Type B pancreatic cell (in vitro differentiated cells): ENCODE data around the gene SYT15. TPM values are rescaled to one million over a fixed set of nuclear protein-coding genes. Genes with fewer than 3 reads are reported as not detected.
A peak's percentile ranks its signal among the peaks of the same experiment; 100 is the strongest.

Experiments used
- DNase-seq: peaks from one replicate; pipeline ENCODE4 v3.0.0; 2021; ENCODE audit warnings: mixed read lengths; ENCODE audit not compliant: unreplicated experiment; ENCODE audit errors: extremely low spot score
- H3K27ac Mint-ChIP-seq: 2 replicates; pipeline ENCODE4 v1.8.0; 2021; ENCODE audit warnings: mild to moderate bottlenecking, mixed read lengths
- H3K27me3 Mint-ChIP-seq: 2 replicates; pipeline ENCODE4 v1.8.0; 2021; ENCODE audit warnings: mixed read lengths
- H3K36me3 Mint-ChIP-seq: 2 replicates; pipeline ENCODE4 v1.8.0; 2021; ENCODE audit warnings: mixed read lengths
- H3K4me1 Mint-ChIP-seq: one replicate; pipeline ENCODE4 v1.8.0; 2021; ENCODE audit warnings: mixed read lengths; ENCODE audit not compliant: unreplicated experiment
- H3K4me3 Mint-ChIP-seq: 2 replicates; pipeline ENCODE4 v1.8.0; 2021; ENCODE audit warnings: mild to moderate bottlenecking, mixed read lengths
- H3K9me3 Mint-ChIP-seq: 2 replicates; pipeline ENCODE4 v1.8.0; 2021; ENCODE audit warnings: mixed read lengths
- total RNA-seq: library from RNA; stranded (reverse); gene quantifications from 2 replicates; pipeline ENCODE4 v1.2.1, GENCODE V29; 2021; ENCODE audit warnings: low replicate concordance
- TF ChIP-seq, protein P1 (sequence below): fragments of 200-600 bp; sonication (generic); conservative IDR thresholded peaks from 2 replicates; pipeline ENCODE4 v1.5.0; 2021; ENCODE audit warnings: antibody characterized with exemption, mild to moderate bottlenecking

The SYT15 gene
- total RNA-seq, 1 donor from 2014 or later = 1.3 TPM

- Mint-ChIP-seq H3K4me3 (no peak overlapping the region), H3K27ac (peak overlapping the region; percentile 46), H3K9me3 (no peaks in the 10 kb centered on the region), H3K36me3 (peaks cover 3% of the 10 kb centered on the region), H3K27me3 (peaks cover 32% of the 10 kb centered on the region), H3K4me1 (peaks cover 15% of the 10 kb centered on the region)
- TF ChIP-seq, protein P1, sequence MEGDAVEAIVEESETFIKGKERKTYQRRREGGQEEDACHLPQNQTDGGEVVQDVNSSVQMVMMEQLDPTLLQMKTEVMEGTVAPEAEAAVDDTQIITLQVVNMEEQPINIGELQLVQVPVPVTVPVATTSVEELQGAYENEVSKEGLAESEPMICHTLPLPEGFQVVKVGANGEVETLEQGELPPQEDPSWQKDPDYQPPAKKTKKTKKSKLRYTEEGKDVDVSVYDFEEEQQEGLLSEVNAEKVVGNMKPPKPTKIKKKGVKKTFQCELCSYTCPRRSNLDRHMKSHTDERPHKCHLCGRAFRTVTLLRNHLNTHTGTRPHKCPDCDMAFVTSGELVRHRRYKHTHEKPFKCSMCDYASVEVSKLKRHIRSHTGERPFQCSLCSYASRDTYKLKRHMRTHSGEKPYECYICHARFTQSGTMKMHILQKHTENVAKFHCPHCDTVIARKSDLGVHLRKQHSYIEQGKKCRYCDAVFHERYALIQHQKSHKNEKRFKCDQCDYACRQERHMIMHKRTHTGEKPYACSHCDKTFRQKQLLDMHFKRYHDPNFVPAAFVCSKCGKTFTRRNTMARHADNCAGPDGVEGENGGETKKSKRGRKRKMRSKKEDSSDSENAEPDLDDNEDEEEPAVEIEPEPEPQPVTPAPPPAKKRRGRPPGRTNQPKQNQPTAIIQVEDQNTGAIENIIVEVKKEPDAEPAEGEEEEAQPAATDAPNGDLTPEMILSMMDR = no peak
- DNase-seq = peak; percentile 65
Measured at GRCh38 chr10:46543466-46544377, 35.2 kb upstream of the SYT15 start.

DNA sequence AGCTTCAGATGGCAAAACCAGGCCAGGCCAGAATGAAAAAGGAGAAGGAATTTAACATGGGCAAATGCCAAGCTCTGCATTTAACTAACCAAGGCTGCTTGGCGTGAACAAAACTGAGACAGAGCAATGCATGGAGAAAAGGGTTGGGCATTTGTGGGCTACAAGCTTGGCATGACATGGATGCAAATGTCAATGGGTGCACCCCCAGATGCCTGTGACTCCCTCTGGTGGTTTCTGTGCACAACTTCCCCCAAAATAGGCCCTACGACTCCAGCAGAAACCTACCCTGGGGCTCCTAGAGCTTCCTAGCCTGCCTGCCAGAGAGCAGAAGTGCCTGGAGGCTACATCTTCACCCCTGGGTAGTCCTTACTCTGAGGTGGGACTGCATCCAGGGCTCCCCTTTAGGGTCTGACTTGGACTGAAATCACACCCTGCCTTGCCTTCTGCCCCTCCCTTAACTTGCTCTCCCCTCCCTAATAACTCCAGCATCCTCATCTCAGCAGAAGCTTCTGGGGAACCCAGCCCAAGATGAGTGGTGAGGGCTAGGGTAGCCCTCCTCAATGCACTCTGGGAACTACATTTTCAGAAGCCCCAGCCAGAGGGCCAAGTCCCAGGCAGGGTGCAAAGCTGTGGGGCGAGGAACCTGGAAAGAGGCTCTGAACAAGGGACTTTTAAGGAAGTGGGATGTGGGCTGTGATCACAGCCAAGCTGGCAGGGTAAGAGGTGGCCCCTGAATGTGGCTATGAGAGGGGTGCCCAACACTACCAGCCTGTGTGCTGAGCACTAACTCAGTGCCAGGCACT is 33.7 kb upstream of the SYT15 start:
- Mint-ChIP-seq H3K27me3 (peaks cover 25% of the 10 kb centered on the region), H3K4me3 (no peak overlapping the region), H3K9me3 (no peaks in the 10 kb centered on the region), H3K4me1 (peaks cover 10% of the 10 kb centered on the region), H3K27ac (peak overlapping the region; percentile 46), H3K36me3 (peaks cover 3% of the 10 kb centered on the region)
- peak; percentile 66 for DNase-seq
- TF ChIP-seq, protein P1 = peak; percentile 44

DNA sequence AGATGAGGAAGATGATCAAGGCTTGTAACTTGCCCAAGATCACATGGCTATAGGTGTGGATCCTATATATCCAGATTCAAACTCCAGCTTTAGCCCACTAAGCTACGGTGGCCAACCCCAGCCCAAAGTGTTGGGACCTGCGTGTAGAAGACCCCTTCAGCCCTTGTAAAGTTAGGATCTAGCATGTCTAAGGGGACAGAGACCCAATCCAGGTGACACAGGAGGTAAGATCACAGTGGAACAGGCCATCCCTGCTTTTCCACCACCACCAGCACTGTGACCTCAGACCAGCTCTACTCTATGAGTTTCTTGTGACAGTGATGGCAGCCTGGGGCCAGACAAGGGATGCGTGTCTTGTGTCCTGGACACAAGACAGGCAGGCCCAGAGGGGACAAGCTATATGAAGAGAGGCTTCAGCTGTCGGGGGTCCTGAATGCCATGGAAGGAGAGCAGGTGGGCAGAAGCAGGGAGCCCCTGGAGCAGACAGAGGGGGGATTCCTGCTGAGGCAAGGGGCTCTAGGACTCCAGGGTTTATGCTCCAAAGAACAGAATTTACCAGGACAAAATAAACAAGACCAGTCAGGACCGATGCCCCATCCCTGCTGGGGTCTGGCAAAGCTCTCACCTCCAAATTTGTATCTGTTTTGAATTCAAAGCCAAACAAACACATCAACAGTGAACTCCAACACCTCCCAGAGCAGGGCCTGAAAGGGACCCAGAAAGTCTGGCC is 32.9 kb upstream of the SYT15 start:
- TF ChIP-seq, protein P1 = no peak
- Mint-ChIP-seq H3K4me3 (no peak overlapping the region), H3K36me3 (no peaks in the 10 kb centered on the region), H3K27me3 (peaks cover 19% of the 10 kb centered on the region), H3K27ac (no peak overlapping the region), H3K4me1 (peaks cover 4% of the 10 kb centered on the region), H3K9me3 (no peaks in the 10 kb centered on the region)
- peak; percentile 67 for DNase-seq

DNA sequence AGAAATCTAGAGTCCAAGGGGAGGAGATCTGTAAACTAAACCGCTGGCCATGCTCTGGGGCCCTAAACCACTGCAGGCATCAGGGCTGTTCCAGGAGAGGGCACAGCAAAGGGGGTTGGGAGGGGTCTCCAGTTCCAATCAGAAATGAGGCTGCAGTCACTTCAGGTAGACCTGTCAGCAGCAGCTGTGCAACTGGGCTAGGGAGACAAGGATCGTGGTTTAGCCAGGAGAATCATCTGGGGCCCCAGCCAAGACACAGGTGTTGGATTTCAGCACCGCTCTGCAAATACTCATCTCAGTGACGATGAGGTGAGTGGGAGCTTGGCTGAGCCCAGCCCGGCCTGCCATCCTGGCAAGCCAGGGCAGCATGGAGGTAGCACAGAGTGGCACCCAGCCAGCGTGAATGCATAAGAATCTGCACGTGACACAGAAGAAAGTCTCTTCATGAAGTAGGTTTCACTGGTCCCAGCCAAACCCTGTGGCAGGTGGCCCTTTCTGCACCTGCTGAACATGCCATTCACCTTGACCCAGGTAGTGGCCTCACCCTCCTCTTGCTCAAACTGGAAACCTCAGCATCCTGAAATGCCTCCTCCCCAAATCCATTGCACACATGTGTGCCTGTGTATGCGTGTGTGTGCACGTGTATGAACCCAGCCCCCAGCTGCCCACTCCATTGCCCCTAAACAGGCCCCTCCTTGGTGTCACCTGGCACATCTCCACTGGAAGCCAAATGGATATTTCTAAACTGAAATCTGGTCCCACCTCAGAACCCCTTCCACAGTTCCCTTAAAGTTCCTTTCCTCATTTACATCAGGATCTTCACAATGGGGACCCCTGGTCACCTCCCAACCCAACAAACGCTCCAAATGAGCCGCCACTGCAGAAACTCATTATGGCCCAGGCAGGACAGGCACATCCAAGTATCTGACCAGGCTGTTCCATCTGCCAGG is 32.1 kb upstream of the SYT15 start:
- DNase-seq = peak; percentile 64

More for the DNA sequence above, 32.1 kb upstream of the SYT15 start:
- Mint-ChIP-seq H3K27me3 (peaks cover 19% of the 10 kb centered on the region), H3K4me1 (peaks cover 4% of the 10 kb centered on the region), H3K9me3 (no peaks in the 10 kb centered on the region), H3K27ac (no peak overlapping the region), H3K36me3 (no peaks in the 10 kb centered on the region), H3K4me3 (no peak overlapping the region)
- TF ChIP-seq, protein P1 = no peak
